ENCODE measurements around the gene DDIAS. TPM values are rescaled to one million over a fixed set of nuclear protein-coding genes. Genes with fewer than 3 reads are reported as not detected.

The DDIAS gene
- total and polyA plus RNA-seq, 9 of the 15 experiments (the other 6 are each of a cell fraction or from before 2014, with no cell fraction given) = 9.4 to 27.2 (median 23.3) TPM

GRCh38 chr11:82908311-82908710 lies 6.8 kb downstream of the DDIAS start:
- Histone ChIP-seq H3K36me3 (ENCODE audit: control insufficient read depth, insufficient read depth, low read length) (peaks cover 12% of the 10 kb centered on the region; the same call in 2 of the 3 replicates), H4K20me1 (replicated peaks; ENCODE audit: control insufficient read depth, insufficient read depth, low read length) (no peaks in the 10 kb centered on the region), H3K9ac (ENCODE audit: insufficient read depth in 1 of 2, low read depth in 2 of 2, low read length in 2 of 2) (no peak overlapping the region), H3K79me2 (ENCODE audit: control insufficient read depth, insufficient read depth, low read length) (peaks cover 69% of the 10 kb centered on the region), H3K4me2 (ENCODE audit: insufficient read depth, low read length) (no peak overlapping the region), H3K4me3 (no peak overlapping the region), H3K9me1 (ENCODE audit: control insufficient read depth, insufficient read depth, low read length) (no peaks in the 10 kb centered on the region), H3K4me1 (replicated peaks in 1 of 2; ENCODE audit: control insufficient read depth in 2 of 2, insufficient read depth in 2 of 2, low read length in 2 of 2) (peaks cover 0 to 7% of the 10 kb centered on the region in 2 experiments; a peak in 2 of 5 replicates), H3K27me3 (ENCODE audit: control insufficient read depth in 2 of 2, insufficient read depth in 2 of 2, low read length in 2 of 2) (no peaks in the 10 kb centered on the region), H3K27ac (ENCODE audit: extremely low read depth, low read depth, low read length) (no peak overlapping the region), H3K9me3 (replicated peaks; ENCODE audit: control insufficient read depth, insufficient read depth, low read depth, low read length) (0 out of 2 replicates have a peak, but pooled peaks cover 2% of the 10 kb centered on the region), H2AFZ (ENCODE audit: low read depth, low read length) (no peak overlapping the region)
- ATAC-seq = no peak; the same call in 2 of the 3 replicates
- ChIA-PET POLR2A (no interaction called here), CTCF (ENCODE audit: low intra/inter-chr PET ratio) (no interaction called here)
- in situ Hi-C loops (cut with MboI) = loop anchor here (25.0 kb wide), 1 partner anchor 329 kb away; no protein-coding TSS in a partner anchor
- no peak for DNase-seq (ENCODE audit: extremely low read depth in 1 of 4, low spot score in 3 of 4)
- no TSS peak for BruUV-seq (replicated peaks)
- TF ChIP-seq BDP1 (IDR thresholded peaks at IDR 0.05; ENCODE audit: insufficient read depth, insufficient read length) (no peak), ZBTB5 (IDR thresholded peaks at IDR 0.05) (no peak), NR2C2 (CRISPR knock-in tag; IDR thresholded peaks at IDR 0.05) (no peak), NR2C2 (tag; IDR thresholded peaks at IDR 0.05) (no peak), RB1 (IDR thresholded peaks at IDR 0.05; ENCODE audit: low read depth) (no peak), NBN (IDR thresholded peaks at IDR 0.05; ENCODE audit: low read depth) (no peak), ZNF584 (CRISPR knock-in tag; IDR thresholded peaks at IDR 0.05; ENCODE audit: low read depth) (no peak), MAZ (CRISPR knock-in tag; conservative IDR thresholded peaks at IDR 0.05 in 1 of 2, IDR thresholded peaks at IDR 0.05 in 1 of 2) (no peak), SAP30 (IDR thresholded peaks at IDR 0.05; ENCODE audit: borderline replicate concordance, insufficient read depth, low read depth, low read length, poor library complexity, severe bottlenecking) (no peak), CHD2 (IDR thresholded peaks at IDR 0.05; ENCODE audit: low read depth, low read length) (no peak), MEF2A (IDR thresholded peaks at IDR 0.05; ENCODE audit: control insufficient read depth, low read depth, low read length) (no peak), ZFPM2 (CRISPR knock-in tag; IDR thresholded peaks at IDR 0.05) (no peak)
- no peak for FAIRE-seq
- intact Hi-C loops (cut with micrococcal nuclease) = loop anchor here (5.0 to 10.0 kb wide), 4 partner anchors 84 to 906 kb away; partner anchors contain the start of gene ANKRD42
